Measurements from ENCODE around the gene DEFB131B.
A peak's percentile ranks its signal among the peaks of the same experiment; 100 is the strongest.
"Not testable (repeated sequence)": the region's sequence is repeated elsewhere in the genome, so short reads cannot be mapped to it uniquely, and the experiment has no call there.

Gene DEFB131B

DNA sequence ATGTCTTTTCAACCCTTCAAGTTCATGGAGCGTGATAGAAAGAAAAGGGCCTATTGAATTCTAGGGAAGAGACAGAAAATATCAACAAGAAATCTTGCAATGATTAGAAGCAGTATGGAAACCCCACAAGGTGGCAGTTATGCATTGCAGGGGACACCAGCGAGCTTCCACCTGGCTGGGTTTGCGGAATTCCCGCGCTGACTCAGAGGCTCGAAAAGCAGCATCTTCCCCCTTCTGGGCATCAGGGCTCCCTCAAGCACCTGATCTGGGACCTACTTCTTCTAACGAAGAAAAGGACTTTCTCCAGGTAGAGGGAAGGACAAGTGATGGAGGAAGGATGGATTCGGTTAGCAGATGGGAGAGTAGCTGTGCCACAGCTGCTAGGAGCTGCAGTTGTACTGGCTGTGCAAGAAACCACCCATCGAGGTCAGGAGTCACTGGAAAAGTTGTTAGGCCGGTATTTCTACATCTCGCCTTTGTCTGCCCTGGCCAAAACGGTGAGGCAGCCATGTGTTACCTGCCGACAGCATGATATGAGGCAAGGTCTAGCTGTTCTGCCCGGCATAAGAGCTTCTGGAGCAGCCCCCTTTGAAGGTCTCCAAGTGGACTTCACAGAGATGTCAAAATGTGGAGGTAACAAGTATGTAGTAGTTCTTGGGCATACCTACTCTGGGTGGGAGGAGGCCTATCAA, 11.1 kb downstream of the DEFB131B start:
- DNase-seq (ENCODE audit: low read depth); H3K4me3 ChIP-seq (ENCODE audit: low read depth, low read length): not testable (repeated sequence)

- no peak overlapping the region for H3K4me3 ChIP-seq (ENCODE audit: low read depth, low read length)
- no peak for TF ChIP-seq CTCF (IDR thresholded peaks at IDR 0.05; ENCODE audit: low read depth, low read length, missing control alignments)
- DNase-seq (ENCODE audit: low read depth): no peak
These were observed 17.7 kb downstream of the DEFB131B start for GRCh38 chr11:71895961-71896360.

DNA sequence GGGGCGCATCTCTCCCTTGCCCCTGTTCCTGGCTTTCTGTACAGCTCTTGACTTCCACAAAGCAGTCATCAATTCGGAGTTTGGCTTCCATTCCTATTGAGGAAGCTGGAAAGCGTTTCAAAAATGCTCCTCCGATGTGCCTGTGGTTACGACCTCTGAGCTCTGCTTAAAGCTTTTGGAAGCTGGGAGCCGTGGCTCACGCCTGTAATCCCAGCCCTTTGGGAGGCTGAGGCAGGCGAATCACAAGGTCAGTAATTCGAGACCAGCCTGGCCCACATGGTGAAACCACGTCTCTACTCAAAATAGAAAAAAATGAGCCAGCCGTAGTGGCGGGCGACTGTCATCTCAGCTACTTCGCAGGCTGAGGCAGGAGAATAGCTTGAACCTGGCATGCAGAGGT, 22.9 kb downstream of the DEFB131B start:
- not testable (repeated sequence) for H3K4me3 ChIP-seq (ENCODE audit: low read depth, low read length); DNase-seq (ENCODE audit: low read depth)

- DNase-seq (ENCODE audit: low read depth): no peak
- no peak overlapping the region for H3K4me3 ChIP-seq (ENCODE audit: low read depth, low read length)
- TF ChIP-seq CTCF (IDR thresholded peaks at IDR 0.05; ENCODE audit: low read depth, low read length, missing control alignments): no peak
These were observed 30.0 kb downstream of the DEFB131B start for GRCh38 chr11:71908218-71908617.

GRCh38 chr11:71910775-71911174, 32.5 kb downstream of the DEFB131B start:
- not testable (repeated sequence) for DNase-seq (ENCODE audit: low read depth); H3K4me3 ChIP-seq (ENCODE audit: low read depth, low read length)

- DNase-seq (ENCODE audit: low read depth); H3K4me3 ChIP-seq (ENCODE audit: low read depth, low read length): not testable (repeated sequence)
- peak; percentile 39 for TF ChIP-seq CTCF (IDR thresholded peaks at IDR 0.05; ENCODE audit: low read depth, low read length, missing control alignments)
These were observed 33.2 kb downstream of the DEFB131B start for GRCh38 chr11:71911321-71911985.

DNA sequence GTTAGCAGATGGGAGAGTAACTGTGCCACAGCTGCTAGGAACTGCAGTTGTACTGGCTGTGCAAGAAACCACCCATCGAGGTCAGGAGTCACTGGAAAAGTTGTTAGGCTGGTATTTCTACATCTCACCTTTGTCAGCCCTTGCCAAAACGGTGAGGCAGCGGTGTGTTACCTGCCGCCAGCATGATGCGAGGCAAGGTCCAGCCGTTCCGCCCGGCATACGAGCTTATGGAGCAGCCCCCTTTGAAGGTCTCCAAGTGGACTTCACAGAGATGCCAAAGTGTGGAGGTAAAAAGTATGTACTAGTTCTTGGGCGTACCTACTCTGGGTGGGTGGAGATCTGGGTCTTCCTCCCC, 33.7 kb downstream of the DEFB131B start:
- not testable (repeated sequence) for H3K4me3 ChIP-seq (ENCODE audit: low read depth, low read length); DNase-seq (ENCODE audit: low read depth)

DNA sequence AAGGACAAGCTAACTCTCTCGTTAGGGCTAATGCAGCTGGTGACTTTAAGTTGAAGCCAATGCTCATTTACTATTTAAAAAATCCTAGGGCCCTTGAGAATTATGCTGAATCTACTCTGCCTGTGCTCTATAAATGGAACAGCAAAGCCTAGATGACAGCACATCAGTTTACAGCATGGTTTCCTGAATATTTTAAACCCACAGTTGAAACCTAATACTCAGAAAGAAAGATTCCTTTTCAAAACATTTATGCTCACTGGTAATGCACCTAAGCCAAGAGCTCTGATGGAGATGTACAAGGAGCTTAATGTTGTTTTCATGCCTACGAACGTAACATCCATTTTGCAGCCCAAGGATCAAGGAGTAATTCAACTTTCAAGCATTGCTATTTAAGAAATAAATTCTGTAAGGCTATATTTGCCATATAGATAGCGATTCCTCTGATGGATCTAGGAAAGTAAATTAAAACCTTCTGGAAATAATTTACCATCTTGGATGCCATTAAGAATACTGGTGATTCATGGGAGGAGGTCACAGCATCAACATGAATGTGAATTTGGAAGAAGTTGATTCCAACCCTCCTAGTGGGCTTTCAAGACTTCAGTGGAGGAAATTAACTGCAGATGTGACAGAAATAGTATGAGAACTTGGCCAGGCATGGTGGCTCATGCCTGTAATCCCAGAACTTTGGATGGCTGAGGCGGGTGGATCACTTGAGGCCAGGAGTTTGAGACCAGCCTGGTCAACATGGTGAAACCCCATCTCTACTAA, 35.7 kb downstream of the DEFB131B start:
- TF ChIP-seq CTCF (IDR thresholded peaks at IDR 0.05; ENCODE audit: low read depth, low read length, missing control alignments): no peak
- no peak for DNase-seq (ENCODE audit: low read depth)
- H3K4me3 ChIP-seq (ENCODE audit: low read depth, low read length): no peak overlapping the region

DNA sequence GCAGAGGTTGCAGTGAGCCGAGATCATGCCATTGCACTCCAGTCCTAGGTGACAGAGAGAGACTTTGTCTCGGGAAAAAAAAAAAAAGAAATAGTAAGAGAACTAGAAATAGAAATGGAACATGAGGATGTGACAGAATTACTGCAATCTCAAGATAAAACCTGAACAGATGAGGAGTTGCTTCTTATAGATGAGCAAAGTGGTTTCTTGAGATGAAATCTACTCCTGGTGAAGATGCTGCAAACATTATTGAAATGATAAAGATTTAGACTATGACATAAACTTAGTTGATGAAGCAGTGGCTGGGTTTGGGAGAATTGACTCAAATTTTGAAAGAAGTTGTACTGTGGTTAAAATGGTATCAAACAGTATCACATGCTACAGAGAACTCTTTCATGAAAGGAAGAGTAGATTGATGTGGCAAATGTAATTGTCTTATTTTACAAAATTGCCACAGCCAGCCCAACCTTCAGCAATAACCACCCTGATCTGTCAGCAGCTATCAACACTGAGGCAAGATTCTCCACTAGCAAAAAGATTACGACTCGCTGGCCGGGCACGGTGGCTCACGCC, 36.5 kb downstream of the DEFB131B start:
- no peak for DNase-seq (ENCODE audit: low read depth)
- H3K4me3 ChIP-seq (ENCODE audit: low read depth, low read length): no peak overlapping the region
- no peak for TF ChIP-seq CTCF (IDR thresholded peaks at IDR 0.05; ENCODE audit: low read depth, low read length, missing control alignments)

All from GM12864 (cell line).